HG03460 (cell line): ENCODE measurements around the gene MOB2.

Source experiments
- ATAC-seq: cut with Tn5 transposase; IDR thresholded peaks from one replicate; pipeline ENCODE4 v1.9.1; 2021; ENCODE audit not compliant: unreplicated experiment

The MOB2 gene

DNA sequence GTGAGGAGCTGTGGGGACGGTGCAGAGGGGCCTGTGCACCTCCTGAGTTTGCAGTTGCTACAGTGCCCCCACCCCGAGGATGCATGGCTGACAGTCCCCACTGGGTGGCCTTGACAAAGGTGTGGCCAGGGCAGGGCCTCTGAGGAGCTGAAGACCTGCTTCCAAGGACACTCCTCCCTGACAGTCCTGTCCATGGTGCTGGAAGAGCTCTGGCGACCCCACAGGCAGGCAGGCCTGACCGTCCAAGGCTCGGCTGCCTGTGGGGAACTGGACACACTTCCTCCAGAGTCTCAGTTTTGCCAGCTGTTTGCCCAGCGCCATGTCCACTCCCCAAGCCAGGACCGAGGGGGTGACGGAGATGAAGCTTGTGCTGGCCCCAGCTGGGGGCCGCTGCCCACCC lies 64.1 kb downstream of the MOB2 start:
- no peak for ATAC-seq

DNA sequence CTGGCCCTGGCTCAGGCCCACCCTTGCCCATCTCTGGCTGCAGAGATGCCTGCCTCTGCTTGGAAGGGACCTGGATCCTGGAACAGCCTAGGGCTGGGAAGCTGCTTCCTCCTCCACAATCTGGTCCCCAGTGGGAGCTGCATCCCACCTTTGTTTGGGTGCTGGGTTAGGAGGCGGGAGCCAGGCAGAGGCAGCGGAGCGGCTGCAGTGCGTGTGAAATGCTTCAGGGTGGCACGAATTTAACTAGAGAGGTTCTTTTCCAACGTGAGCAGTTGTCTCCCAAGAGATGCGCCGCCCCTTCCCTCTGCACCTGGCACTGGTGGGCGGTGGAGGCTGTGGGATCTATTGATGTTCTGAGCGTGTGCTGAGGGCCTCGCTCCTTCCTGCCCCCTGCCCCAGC lies 65.3 kb downstream of the MOB2 start:
- no peak for ATAC-seq

DNA sequence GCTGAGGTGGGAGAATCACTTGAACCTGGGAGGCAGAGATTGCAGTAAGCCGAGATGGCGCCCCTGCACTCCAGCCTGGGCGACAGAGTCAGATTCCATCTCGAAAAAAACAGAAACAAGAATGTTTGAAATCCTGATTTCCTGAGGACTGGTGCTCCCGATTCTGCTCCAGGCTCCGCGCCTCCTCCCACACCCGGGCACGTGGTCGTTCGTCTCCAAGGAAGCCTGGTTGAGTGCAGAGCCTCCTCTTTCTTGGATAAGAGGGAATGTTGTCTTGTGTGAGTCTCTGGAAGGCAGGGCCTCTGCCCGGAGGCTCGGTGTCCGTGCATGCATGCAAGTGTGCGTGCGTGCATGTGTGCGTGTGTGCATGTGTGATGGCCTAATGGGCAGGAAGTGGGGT lies 66.8 kb downstream of the MOB2 start:
- ATAC-seq = no peak
